ENCODE results near the gene ATP2A3.

The ATP2A3 gene

DNA sequence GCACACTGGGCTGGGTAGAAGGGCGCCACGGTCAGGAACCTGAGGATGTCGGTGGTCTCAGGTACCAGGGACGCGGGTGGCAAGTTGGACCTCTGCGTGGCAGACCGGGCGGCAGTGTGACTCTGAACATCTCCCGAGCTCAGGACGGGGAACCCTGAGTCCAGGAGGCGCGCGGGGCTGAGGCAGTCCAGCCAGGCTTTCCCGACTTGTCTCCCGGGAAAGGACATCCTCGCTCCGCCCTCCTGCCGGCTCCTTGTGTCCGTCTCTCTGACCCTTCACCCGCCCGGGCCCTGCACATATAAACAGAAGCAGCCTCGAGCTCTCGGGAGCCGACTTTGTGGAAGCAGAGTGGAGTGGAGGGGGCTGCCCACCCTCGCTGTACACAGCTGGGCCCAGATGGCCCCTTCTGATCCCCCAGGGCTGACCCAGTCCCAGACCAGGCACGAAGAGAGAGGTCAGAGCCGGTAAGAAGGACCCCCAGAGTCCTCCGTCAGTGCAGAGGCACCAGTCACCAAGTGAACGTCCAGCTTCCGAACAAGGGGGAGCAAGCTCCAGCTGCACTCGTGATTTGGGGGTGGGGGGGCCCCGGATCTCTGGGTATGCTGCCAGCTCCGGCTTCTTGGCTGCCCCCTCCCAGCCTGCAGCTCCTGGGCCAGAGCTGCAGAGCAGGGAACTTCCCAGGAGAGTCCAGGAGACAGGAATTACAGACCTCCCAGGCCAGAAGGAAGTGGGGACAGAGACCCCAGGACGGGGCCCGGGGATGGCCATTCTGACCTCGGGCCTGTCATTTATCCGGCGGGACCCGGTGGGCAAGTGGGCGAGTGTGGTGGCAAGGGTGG lies 39.5 kb downstream of the ATP2A3 start:
- no peak for DNase-seq

DNA sequence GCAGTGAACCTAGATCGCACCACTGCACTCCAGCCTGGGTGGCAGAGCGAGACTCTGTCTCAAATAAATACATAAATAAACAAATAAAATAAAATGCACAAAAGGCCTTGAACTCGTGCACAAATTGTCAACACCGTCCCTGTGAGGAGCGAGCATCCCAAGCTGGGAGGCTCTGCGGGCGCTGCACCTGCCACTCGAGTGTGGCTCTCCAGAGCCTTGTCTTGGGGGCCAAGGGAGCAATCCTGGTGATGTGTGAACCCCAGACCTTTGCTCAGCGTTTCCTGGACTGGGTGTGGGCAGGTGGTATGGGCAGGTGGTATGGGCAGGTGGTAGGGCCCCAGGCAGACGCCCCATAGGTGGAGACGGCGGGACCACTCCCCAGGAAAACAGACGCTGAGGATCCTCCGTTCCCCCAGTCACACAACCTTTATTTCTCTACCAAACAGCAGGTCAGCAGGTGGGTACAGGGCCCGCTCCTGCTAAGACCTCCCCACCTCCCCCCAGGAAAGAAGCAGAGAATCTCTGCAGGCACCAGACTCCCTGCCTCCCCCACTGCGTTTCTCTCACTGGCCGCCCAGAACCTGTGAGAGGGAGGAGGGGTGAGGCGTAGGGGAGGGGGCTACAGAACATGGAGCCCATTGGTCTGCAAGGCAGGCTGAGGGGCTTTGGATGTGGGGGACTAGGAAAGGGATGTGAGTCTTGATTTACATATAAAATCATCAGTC lies 40.6 kb downstream of the ATP2A3 start:
- DNase-seq = no peak

DNA sequence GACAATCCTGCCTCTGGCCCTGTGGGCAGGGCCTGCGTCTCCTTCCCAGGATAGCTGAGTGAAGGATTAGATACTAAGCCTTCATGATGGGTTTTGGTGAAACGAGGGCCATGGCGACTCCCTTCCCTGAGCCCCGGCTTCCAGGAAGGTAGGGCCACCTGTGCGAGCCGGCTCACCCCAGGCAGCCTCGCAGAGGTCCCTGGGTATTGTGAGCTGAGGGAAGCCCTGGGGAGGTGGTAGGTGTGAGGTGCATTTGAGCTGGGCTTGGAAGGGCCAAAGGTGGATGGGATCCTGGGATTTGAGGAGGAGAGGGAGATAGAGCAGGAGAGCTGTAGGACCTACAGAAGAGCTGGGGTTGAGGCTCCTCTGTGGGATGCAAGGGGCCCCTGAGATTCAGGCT lies 41.5 kb downstream of the ATP2A3 start:
- DNase-seq = no peak

DNA sequence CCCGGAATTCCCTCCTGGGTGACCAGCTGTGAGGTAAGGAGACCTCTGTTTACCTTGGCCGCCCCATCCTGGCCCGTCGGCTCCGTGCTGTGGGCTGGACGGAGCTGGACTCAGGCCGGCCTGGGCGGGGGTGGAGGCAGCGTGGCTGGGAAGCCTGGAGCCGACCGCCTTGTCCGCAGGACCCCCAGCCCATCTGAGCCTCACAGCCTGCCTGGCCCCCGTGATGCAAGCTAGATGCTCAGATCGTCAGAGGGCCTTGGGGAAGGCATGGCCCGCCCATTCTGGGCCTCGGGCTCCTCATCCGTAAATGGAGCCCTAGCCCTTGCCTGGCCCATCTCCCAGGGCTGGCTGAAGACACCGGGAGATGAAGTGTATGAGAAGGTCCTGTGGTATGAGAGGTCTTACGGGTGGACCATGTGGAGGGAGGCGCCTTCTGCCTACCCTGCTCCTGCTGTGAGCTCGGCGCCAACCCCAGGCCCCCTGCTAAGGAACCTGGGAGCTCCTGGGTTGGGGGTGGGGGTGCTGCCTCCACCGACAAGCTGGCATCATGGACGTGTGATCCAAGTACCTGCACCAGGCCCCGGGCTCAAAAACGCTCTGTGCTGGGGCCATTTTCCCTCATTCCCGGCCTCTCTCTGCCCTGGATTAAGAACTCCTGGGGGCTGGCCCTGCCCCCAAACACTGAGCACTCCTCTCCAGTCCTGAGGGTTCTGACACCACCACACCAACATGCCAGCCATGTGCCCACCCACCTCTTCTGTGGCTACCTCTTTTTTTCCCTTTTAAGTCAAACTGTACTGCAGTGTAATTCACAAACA lies 42.5 kb downstream of the ATP2A3 start:
- no peak for DNase-seq

DNA sequence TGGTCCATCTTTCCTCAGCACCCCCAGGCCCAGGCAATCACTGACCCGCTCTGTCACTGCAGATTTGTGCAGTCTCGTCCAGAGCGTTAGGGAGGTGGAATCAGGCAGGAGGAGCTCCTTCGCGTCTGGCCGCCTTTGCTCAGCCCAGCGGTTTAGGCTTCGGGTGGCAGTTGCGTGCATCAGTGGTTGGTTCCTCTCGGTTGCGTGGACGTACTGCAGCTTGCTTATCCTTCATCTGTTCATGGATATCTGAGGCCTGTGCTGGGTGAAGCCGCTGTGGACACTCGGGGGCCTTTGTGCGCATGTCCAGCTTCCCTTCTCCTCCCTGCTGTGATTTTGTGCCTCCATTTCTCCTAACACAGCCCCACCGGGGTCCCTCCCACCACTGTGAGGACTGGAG lies 43.2 kb downstream of the ATP2A3 start:
- DNase-seq = no peak

DNA sequence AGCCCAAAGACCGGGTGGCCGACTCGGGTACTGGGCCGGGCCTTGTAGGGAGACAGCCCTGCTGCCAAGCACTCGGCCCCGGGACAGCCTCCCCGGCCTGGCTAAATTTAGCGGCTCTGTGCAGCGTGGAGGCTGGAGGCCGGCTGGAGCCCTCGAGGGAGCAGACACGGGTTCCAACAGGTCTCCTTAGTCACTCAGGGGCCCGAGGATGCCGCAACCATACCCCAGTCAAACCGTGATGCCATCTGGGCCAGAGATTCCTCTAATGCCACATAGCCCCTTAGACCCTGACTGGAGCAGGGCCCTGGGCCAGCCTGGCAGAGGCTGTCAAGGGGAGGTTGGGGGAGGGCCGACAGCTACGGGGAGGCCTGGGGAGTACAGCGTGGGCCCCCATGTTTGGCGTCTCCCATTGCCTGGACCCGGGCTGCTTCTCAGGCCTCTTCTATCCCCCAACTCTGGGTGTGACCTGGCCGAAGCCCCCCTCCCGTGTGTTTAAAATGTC lies 45.1 kb downstream of the ATP2A3 start:
- DNase-seq = no peak

DNA sequence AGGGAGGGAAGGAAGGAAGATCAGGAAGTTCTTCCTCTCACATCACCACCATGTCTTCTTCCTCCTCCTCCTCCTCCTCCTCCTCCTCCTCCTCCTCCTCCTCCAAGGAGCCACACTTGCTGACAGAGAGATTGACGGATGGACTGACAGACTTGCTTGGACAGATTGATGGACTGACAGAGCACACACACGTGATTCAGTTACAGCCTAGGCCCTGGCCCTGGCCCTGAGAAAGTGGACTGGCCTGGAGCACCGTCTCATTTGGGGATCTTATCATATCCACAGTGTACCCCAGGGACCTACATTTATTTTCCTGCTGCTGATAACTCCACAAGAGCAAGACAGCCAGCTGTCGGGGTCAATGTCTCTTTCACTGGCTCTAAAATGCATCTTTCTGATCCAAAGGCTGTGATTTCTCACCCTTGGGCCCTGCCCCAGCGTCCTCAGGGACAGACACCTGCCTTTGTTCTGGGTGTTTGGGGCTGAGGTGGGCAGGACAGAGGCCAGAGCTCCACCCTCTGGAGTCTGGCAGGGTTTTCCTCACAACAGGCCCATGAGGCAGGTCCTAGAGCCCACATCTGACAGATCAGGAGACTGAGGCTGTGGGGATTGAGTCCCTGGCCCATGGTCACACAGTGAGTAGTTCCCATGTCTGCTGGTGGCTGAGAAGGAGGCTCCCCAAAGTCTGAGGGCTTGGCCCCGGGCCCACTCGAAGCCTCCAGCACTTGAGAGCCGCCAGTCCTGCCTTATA lies 45.7 kb downstream of the ATP2A3 start:
- no peak for DNase-seq

DNA sequence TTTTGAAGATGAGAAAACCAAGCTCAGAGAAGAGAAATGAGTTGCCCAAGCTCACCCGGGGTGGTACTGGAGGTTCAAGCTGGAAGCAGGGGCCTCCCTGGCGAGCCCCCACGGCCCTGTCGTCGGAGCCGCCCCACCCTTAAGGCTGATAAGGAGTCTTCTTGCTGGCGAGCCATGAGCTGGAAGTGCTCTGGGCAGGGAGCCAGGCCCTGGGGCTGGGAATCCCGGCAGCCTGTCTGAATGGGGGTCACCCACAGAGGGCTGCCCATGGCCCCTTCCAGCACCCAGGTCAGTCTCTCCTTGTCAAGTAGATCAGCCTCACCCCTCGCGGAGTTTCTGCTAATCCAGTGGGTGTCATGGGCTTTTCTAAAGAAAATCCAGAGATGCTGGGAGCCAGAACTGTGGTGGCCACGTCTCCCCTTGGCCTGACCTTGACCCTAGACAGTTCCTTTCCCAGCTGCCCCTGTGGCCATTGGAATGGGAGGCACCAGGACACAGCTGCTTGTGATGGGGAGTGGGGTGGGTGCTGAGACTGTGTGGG lies 46.8 kb downstream of the ATP2A3 start:
- DNase-seq = no peak

DNA sequence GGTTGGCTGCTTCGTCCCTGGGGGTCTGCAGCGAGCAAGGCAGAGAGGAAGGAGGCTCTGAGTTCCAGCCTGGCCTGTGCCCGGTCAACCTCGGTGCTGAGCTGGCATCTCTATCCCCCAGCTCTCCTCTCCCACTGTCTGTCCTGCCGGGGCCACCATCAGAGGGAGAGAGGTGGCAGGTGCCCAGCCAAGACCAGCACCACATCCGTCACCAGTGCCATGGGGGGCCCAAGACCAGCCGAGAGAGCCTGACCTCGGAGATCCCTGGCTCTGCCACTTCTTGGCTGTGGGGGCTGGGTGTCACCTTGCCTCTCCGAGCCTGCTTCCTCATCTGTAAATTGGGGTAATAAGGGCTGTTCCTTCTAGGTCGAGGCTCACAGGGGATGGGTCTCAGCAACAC lies 47.4 kb downstream of the ATP2A3 start:
- DNase-seq = no peak

DNA sequence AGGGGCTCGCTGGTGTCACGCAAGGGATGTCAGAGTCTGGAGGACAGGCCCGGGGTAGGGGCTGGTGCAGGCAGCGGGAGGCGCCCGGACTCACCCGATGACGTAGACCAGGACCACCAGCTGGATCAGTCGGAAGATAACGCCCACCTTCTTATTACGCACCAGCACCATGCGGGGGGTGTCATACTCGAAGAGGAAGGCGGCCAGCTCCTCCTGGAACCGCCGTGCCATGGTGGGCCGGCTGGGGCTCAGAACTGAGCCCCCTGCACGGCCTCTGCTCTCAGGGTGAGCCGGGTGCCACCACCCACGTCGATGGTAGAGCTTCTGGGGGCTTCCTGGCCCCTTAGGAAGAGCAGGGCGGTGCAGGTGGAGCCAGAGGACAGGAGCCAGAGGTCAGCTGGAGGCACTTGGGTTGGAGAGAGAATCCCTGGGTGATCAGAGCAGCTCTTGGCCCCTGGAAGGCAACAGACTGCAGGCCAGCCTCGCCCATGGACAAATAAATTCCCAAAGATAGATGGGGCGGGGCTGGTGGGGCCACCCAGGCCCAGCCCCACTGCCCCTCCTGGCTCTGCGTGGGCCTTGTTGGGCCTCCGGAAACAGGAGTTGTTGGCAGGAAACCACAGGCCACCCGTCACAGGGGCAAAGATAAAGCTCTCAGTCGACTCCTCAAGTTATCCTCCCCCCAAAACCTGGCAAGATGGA lies 48.1 kb downstream of the ATP2A3 start, which contains the start of gene P2RX1:
Gene P2RX1 (minus strand): TSS at position 471 of the 702 bp plus-strand sequence. CDS start 240 bp downstream, at position 231.
- DNase-seq = no peak

DNA sequence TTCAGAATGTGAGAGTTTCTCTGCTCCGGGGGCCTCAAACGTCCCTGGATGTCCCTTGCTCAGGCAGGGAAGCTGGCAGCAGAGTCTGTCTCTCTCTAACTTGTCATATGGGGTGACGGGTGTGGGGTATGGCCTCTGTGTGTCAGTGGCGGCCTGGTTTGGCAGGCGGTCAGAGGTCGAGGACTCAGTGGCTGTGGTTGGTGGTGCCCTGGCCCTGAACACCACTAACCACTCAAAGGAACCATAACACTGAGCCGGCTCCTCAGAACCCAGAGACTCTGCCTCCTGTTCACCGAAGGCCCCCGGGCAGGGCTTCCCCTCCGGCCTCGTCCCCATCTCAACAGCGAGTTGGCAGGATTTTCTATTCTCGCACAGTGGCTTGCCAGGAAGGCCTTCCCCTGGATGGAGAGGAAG lies 48.6 kb downstream of the ATP2A3 start:
- no peak for DNase-seq

DNA sequence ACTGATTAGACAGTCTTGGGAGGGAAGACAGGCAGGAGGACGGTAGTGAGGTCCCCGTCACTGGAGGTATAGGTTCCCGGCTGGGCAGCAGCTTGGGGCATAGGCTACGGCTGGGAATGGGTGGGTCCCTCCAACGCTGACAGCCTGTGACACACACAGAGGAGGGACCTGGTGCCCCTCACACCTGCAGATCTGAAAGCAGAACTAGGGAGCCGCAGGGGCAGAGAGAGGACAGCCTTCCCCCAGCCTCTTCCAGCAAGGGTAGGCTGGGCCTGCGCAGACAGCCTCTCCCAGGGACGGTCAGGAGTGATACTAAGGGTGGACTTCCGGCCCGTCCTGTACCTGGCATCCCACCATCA lies 49.9 kb downstream of the ATP2A3 start:
- DNase-seq = no peak

DNA sequence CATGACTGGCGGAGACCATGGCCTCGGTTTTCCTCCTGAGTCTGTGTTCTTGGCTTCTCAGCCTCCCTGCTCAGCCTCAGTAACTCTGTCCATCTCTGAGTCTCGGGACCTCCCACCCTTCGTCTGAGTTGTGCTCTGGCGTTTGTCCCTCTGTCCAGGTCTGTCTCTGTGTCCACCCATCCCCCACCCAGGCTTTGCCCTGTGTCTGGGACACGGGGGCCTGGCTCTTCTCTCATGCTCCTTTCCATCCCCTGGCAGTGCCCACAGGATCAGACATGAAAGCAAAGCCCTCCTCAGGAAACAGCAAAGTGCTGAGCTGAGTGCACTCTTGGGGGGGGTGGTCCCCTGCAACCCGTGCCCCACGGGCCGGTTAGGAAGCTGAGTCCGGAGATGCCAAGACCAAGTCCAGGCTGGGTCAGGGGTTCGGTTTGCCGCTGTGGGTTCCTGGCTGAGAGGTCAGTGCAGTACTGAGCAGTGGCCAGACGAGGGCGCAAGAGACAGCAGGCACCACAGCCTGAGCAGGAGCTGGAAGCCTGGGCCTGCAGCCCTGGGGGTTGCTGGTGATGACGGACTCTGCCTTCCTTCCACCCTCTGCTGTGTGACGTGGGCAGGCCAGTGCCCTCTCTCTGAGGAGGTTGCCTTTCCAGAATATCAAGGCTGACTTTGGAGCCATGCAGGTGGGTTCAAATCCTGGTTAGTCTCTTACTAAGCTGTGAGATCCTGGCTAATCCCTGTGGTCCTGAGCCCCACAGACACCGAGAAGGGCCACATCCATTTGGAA lies 50.5 kb downstream of the ATP2A3 start:
- DNase-seq = peak; percentile 93

DNA sequence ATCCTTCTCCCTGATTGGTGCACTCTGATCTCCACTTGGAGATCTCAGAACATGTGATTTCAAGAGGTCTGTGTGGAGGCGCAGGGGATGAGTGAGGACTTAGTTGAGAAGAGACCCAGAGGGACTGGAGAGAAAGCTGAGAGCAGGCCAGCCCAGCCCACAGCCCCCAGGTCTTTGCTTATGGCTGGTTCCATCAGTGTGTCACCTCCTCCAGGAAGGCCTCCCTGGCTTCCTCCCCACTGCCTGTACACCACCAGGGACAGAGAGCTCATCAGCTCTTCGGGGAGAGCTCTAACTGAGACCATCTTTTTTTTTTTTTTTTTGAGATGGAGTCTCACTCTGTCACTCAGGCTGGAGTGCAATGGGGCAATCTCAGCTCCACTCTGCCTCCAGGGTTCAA lies 51.4 kb downstream of the ATP2A3 start:
- no peak for DNase-seq

DNA sequence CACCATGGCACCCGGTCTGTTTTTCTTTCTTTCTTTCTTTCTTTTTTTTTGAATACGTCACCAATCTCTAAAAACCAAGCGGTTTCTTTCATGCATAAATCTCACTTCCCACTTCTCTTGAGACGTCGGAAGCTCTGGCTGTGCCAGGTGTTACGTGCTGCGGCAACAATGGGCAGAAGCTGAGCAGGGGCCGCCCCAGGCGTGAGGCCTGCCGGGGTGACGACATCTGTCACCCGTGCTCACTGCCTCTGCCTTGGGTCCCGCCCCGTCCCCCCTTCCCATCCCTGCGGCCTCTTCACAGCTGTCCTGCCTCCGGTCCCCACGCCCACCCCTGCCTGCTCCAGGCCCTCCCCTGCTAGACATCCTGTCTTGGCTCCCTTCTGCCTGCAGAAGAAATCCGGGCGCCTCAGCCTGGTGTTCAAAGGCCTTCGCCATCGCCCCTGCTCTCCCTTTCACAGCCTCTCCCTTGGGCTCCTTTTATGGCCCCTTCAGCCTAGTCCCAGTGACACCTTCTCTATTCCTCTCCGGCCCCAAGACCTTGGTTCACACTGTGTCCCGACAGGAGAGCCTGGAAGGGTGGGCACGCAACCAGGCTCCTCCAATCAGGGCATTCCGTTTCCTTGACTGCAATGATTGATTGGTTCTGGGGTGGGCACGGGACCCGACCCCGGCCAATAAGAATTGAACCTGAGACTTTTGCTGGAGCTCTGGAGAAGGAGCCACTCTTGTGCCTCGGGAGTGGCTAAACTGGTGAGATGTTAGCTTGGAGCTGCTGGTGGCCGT lies 52.8 kb downstream of the ATP2A3 start:
- no peak for DNase-seq

DNA sequence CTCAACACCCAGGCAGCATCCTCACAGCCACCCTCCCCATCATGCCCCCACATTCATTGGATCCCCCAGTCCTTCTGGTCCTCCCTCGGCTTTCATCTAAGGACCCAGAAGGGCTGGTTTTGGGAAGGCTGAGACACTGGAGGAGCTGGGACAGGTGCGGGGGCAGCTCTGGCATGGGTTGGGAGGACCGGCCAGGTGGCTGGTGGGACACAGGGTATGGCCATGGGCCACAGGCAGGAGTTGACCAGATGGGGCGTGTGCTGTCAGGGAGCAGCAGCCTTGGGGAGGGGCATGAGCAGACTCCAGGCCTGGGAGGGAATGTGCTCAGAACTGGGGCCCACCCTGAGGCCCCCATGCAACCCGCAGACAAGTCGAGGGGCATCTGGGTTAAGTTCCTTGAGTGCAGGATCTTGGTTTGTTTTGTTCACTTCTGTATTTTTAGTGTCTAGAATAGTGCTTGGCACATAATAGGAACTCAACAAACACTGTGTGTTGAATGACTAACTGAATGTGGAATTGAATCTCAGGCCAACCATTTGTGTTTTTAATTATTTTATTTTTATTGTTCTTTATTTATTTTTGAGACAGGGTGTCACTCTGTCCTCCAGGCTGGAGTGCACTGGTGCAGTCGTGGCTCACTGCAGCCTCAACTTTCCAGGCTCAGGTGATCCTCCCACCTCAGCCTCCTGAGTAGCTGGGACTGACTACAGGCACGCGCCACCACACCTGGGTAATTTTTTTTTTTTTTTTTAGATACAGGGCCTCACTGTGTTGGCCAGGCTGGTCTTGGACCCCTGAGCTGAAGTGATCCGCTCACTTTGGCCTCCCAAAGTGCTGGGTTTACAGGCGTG lies 53.6 kb downstream of the ATP2A3 start:
- no peak for DNase-seq

DNA sequence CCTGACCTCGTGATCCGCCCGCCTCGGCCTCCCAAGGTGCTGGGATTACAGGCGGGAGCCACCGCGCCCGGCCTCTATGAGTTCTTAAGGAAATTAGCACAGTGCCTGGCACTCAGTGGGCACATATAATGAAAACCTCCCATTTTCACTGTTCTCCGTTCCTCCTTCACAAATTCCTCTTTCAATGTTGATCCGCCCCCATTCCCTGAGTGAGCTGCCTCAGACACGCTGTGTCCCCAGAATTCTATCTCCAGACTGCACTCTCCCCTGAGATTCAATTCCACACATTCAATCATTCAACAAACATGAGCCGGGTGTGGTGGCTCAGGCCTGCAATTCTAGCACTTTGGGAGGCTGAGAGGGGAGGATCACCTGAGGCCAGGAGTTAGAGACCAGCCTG lies 55.0 kb downstream of the ATP2A3 start:
- no peak for DNase-seq

DNA sequence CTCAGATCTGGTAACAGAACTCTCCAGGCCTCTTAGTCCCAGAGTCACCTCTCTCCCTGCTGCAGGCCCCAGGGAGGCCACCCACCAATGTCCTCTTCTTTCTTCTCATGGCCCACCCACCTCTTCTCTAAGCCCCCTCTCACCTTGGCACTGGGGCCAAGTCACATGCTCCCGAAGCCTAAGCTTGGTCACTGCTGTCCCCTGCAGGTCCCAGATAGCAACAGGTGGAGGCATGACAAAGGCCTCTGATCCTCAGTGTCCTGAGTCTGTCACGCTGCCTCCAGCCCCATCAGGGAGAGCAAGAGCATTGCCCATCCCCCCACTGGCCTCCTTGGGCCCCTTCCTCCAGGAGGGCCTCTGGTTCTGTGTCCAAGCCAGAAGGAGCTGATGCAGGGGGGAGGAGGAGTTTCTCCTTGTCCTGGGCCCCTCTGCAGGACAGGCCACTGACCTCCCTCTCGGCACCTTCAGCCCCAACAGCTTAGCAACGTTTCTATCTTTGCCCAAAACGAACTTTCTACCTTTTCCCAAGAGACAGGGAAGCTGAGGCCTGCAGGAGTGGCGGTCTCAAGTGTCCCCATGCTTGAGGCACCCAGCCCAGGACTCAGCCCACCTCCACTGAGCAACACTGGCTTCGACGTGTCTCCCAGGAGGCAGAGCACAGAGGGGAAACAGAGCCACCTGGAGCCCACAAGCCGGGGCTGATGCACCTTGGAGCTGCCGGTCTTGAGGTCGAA lies 56.6 kb downstream of the ATP2A3 start:
- no peak for DNase-seq
